HT-29 (cell line): Measurements from ENCODE around the gene PTPN7. TPM values are rescaled to one million over a fixed set of nuclear protein-coding genes. Genes with fewer than 3 reads are reported as not detected.
"Not testable (repeated sequence)": the region's sequence is repeated elsewhere in the genome, so short reads cannot be mapped to it uniquely, and the experiment has no call there.

Experiments used
- DNase-seq: peaks from one replicate; pipeline ENCODE4 v3.0.0-alpha.2; 2015; ENCODE audit warnings: low spot score
- total RNA-seq: library from RNA; depleted of rRNA; stranded (reverse); fragments of >200 nt; shearing (Covaris generic); gene quantifications from 2 replicates; pipeline ENCODE4 v1.2.3, GENCODE V29; 2014

The PTPN7 gene
- total RNA-seq, 1 experiment from 2014 or later: 16.8 TPM

GRCh38 chr1:202152399-202152798 is 8.0 kb downstream of the PTPN7 start:
- no peak for DNase-seq

- DNase-seq: no peak
These were observed 9.4 kb downstream of the PTPN7 start for GRCh38 chr1:202151045-202151444.

- no peak for DNase-seq
These were observed 9.8 kb downstream of the PTPN7 start for GRCh38 chr1:202150602-202151001.

- DNase-seq: no peak
These were observed 10.2 kb downstream of the PTPN7 start for GRCh38 chr1:202150187-202150586.

GRCh38 chr1:202149566-202149965 is 10.8 kb downstream of the PTPN7 start:
- DNase-seq: no peak

GRCh38 chr1:202148391-202148790 is 12.0 kb downstream of the PTPN7 start:
- DNase-seq: no peak

- DNase-seq: no peak
These were observed 13.4 kb downstream of the PTPN7 start for GRCh38 chr1:202146993-202147392.

GRCh38 chr1:202146279-202146678 is 14.1 kb downstream of the PTPN7 start:
- DNase-seq: no peak

- DNase-seq: not testable (repeated sequence)
These were observed 14.7 kb downstream of the PTPN7 start for GRCh38 chr1:202145744-202146140.

GRCh38 chr1:202145068-202145743 is 15.2 kb downstream of the PTPN7 start:
- DNase-seq: no peak

- DNase-seq: no peak
These were observed 15.9 kb downstream of the PTPN7 start, which contains the start of gene ARL8A for GRCh38 chr1:202144402-202145067. Gene ARL8A (minus strand): TSS chr1:202144737. CDS start chr1:202144572, 165 bp downstream.

GRCh38 chr1:202143768-202144401 is 16.5 kb downstream of the PTPN7 start:
- DNase-seq: no peak

GRCh38 chr1:202143011-202143767 is 17.2 kb downstream of the PTPN7 start:
- peak; percentile 23 for DNase-seq

GRCh38 chr1:202141468-202141867 is 18.9 kb downstream of the PTPN7 start:
- DNase-seq: not testable (repeated sequence)

- no peak for DNase-seq
These were observed 19.6 kb downstream of the PTPN7 start for GRCh38 chr1:202140833-202141232.

GRCh38 chr1:202135221-202135721 is 25.1 kb downstream of the PTPN7 start:
- DNase-seq: peak; percentile 85

- DNase-seq: no peak
These were observed 25.7 kb downstream of the PTPN7 start for GRCh38 chr1:202134645-202135172.

GRCh38 chr1:202133989-202134388 is 26.4 kb downstream of the PTPN7 start:
- DNase-seq: no peak

- DNase-seq: no peak
These were observed 26.9 kb downstream of the PTPN7 start for GRCh38 chr1:202133496-202133895.

- DNase-seq: no peak
These were observed 27.4 kb downstream of the PTPN7 start for GRCh38 chr1:202133001-202133400.
